ENCODE measurements around the gene GLMP. TPM values are rescaled to one million over a fixed set of nuclear protein-coding genes. Genes with fewer than 3 reads are reported as not detected.

Gene GLMP
- total and polyA plus RNA-seq, 2 of the 13 experiments (the other 11 are each of a cell fraction or from before 2014, with no cell fraction given): 44.6 to 75.8 TPM

- peak; percentile 84 for TF ChIP-seq ELF1 (CRISPR knock-in tag; IDR thresholded peaks at IDR 0.05)
- peak; percentile 75; the same call in 1 of the 2 replicates for TF ChIP-seq ZNF598 (CRISPR knock-in tag; IDR thresholded peaks at IDR 0.05; ENCODE audit: borderline replicate concordance)
- TF ChIP-seq ZFP36L2 (CRISPR knock-in tag; IDR thresholded peaks at IDR 0.05): no peak
- no peak for TF ChIP-seq TRIM24 (CRISPR knock-in tag; IDR thresholded peaks at IDR 0.05)
- TF ChIP-seq ZNF329 (CRISPR knock-in tag; IDR thresholded peaks at IDR 0.05; ENCODE audit: low read depth): no peak
- peak; percentile 93 for TF ChIP-seq HCFC1 (IDR thresholded peaks at IDR 0.05; ENCODE audit: low read depth, low read length)
- no peak for TF ChIP-seq IRF1 (CRISPR knock-in tag; IDR thresholded peaks at IDR 0.05; ENCODE audit: low read depth)
- TF ChIP-seq ZNF563 (CRISPR knock-in tag; IDR thresholded peaks at IDR 0.05): peak; percentile 77; the same call in 1 of the 2 replicates
- TF ChIP-seq HMG20B (CRISPR knock-in tag; conservative IDR thresholded peaks at IDR 0.05): no peak
- TF ChIP-seq NKX3-1 (CRISPR knock-in tag; IDR thresholded peaks at IDR 0.05): no peak
- no peak for TF ChIP-seq HOXA7 (CRISPR knock-in tag; IDR thresholded peaks at IDR 0.05)
- TF ChIP-seq MZF1 (CRISPR knock-in tag; IDR thresholded peaks at IDR 0.05; ENCODE audit: borderline replicate concordance): no peak
- TF ChIP-seq ZNF253 (CRISPR knock-in tag; IDR thresholded peaks at IDR 0.05; ENCODE audit: borderline replicate concordance): no peak
- TF ChIP-seq SETDB1 (CRISPR knock-in tag; IDR thresholded peaks at IDR 0.05; ENCODE audit: borderline replicate concordance): no peak
- TF ChIP-seq ZNF335 (CRISPR knock-in tag; IDR thresholded peaks at IDR 0.05): peak; percentile 97
- peak; percentile 98 for TF ChIP-seq MYC (CRISPR knock-in tag; IDR thresholded peaks at IDR 0.05; ENCODE audit: borderline replicate concordance)
- TF ChIP-seq CEBPG (CRISPR knock-in tag; IDR thresholded peaks at IDR 0.05): peak; percentile 20
- TF ChIP-seq SALL2 (CRISPR knock-in tag; IDR thresholded peaks at IDR 0.05): no peak; the same call in 1 of the 2 replicates
- no peak for TF ChIP-seq ZNF280D (CRISPR knock-in tag; IDR thresholded peaks at IDR 0.05)
- TF ChIP-seq ZNF770 (CRISPR knock-in tag; IDR thresholded peaks at IDR 0.05): no peak
- no peak for TF ChIP-seq POLR2AphosphoS2 (IDR thresholded peaks at IDR 0.05; ENCODE audit: low read depth, low read length)
- no peak for TF ChIP-seq GLI4 (CRISPR knock-in tag; IDR thresholded peaks at IDR 0.05; ENCODE audit: borderline replicate concordance)
- TF ChIP-seq CEBPB (IDR thresholded peaks at IDR 0.05; ENCODE audit: borderline replicate concordance, low read depth, low read length): peak; percentile 35; the same call in 1 of the 2 replicates
- peak; percentile 11; the same call in 1 of the 2 replicates for TF ChIP-seq TFAP4 (IDR thresholded peaks at IDR 0.05; ENCODE audit: borderline replicate concordance, low read depth)
These were observed 42.9 kb upstream of the GLMP start, which contains the start of the genes CCT3 and TSACC (continued) for GRCh38 chr1:156338180-156338976.
